ENCODE data around the gene ZNF764.

The ZNF764 gene

DNA sequence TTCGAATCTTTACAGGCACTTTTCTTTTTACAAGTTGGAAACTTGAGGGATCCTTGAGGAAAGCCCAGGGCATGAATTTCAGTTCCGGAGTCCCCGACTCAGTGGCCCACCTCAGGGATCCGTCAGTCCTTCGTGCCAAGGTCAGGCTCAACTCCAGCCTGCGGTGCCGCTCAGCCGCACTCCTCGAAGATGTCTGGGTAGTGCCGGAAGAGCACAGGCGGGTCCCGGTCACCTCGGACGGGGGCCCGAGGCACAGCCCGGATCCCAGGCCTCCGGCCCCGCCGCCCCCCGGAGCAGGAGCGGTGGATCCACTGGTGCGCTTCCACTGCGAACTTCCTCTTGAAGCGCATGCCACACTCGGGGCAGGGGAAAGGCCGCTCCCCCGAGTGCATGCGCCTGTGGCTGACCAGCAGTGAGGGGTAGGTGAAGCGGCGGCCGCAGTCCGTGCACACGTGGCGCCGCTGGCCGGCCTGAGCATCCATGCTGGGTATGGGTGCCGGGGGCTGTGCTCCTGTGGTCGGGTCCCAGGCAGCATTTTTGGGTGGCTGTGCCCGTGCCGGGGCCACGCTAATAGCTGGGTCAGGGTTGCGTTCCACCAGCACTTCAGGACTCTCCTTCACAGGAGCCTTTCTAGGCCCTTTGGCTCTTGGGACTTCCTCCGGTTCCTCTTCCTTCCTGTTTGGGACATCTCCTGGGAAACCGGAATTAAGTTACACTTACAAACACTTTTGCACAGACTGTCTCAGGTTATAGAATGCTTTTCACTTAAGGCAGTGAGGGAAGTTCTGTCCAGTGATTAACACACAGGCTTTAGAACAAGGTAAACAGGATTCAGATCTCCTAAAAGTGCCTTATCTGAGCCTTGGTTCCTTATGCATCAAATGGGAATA, 11.8 kb upstream of the ZNF764 start:
- Histone ChIP-seq H3K27me3 (ENCODE audit: low read depth, low read length) (no peaks in the 10 kb centered on the region), H3K36me3 (ENCODE audit: control insufficient read depth in 1 of 2, insufficient read depth in 2 of 2, low read length in 2 of 2) (no peaks in the 10 kb centered on the region), H3K9me3 (ENCODE audit: control insufficient read depth in 1 of 2, low read length in 2 of 2) (no peaks in the 10 kb centered on the region), H3K4me3 (ENCODE audit: low read depth in 1 of 2, low read length in 2 of 2) (peak overlapping the region in 1 of 2 donors; percentile 28), H3K4me1 (ENCODE audit: control insufficient read depth in 1 of 2, insufficient read depth in 2 of 2, low read length in 2 of 2) (peaks cover 3 to 23% of the 10 kb centered on the region in 2 donors), H3K27ac (ENCODE audit: low read length) (no peak overlapping the region)

DNA sequence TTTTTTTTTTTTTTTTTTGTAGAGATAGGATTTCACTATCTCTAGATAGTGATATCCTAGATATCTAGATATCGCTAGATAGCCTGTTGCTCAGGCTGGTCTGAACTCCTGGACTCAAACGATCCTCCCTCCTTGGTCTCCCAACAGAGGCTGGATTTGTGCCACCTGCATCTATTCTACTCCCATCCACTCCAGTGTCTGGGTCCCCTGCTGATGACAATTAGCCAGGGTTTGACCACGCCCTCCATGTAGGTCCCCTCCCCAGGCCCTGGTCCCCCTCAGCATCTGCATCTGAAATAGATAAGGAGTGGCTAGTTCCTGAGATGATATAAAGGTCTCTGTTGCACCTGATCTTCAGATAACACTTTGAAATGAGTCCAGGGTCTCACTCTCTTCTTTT, 11.1 kb upstream of the ZNF764 start:
- peaks cover 3 to 23% of the 10 kb centered on the region in 2 donors for H3K4me1 ChIP-seq (ENCODE audit: control insufficient read depth in 1 of 2, insufficient read depth in 2 of 2, low read length in 2 of 2)
- H3K27me3 ChIP-seq (ENCODE audit: low read depth, low read length): no peaks in the 10 kb centered on the region
- H3K4me3 ChIP-seq (ENCODE audit: low read depth in 1 of 2, low read length in 2 of 2): no peak overlapping the region
- H3K9me3 ChIP-seq (ENCODE audit: control insufficient read depth in 1 of 2, low read length in 2 of 2): no peaks in the 10 kb centered on the region
- H3K27ac ChIP-seq (ENCODE audit: low read length): no peak overlapping the region
- no peaks in the 10 kb centered on the region for H3K36me3 ChIP-seq (ENCODE audit: control insufficient read depth in 1 of 2, insufficient read depth in 2 of 2, low read length in 2 of 2)

DNA sequence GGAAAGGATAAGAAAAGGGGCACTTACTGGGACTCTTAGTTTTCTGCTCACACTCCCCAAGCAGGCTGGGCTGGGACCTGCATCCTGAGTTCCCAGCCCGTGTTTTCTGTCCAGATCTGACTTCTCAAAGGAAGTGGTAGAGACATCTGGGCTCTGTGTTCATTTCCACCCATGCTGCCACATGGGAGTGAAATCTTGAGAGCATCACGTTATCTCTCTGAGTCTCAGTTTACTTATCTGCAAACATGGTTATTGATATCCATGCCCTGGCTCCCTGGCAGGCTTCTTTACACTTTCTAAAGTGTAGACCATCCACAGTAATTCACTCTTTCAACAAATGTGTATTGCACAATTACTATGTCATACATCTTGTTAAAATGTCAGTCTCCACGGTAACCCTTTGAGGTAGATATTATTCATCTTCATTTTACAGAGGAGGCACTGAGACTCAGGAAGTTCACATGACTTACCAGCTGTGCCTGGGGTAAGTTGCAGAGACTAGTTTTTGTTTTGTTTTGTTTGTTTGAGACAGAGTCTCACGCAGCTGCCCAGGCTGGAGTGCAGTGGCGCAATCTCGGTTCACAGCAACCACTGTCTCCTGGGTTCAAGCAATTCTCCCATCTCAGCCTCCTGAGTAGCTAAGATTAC, 9.9 kb upstream of the ZNF764 start:
- H3K4me1 ChIP-seq (ENCODE audit: control insufficient read depth in 1 of 2, insufficient read depth in 2 of 2, low read length in 2 of 2): peaks cover 3 to 23% of the 10 kb centered on the region in 2 donors
- no peaks in the 10 kb centered on the region for H3K27me3 ChIP-seq (ENCODE audit: low read depth, low read length)
- H3K27ac ChIP-seq (ENCODE audit: low read length): no peak overlapping the region
- no peaks in the 10 kb centered on the region for H3K36me3 ChIP-seq (ENCODE audit: control insufficient read depth in 1 of 2, insufficient read depth in 2 of 2, low read length in 2 of 2)
- H3K9me3 ChIP-seq (ENCODE audit: control insufficient read depth in 1 of 2, low read length in 2 of 2): no peaks in the 10 kb centered on the region
- no peak overlapping the region for H3K4me3 ChIP-seq (ENCODE audit: low read depth in 1 of 2, low read length in 2 of 2)

DNA sequence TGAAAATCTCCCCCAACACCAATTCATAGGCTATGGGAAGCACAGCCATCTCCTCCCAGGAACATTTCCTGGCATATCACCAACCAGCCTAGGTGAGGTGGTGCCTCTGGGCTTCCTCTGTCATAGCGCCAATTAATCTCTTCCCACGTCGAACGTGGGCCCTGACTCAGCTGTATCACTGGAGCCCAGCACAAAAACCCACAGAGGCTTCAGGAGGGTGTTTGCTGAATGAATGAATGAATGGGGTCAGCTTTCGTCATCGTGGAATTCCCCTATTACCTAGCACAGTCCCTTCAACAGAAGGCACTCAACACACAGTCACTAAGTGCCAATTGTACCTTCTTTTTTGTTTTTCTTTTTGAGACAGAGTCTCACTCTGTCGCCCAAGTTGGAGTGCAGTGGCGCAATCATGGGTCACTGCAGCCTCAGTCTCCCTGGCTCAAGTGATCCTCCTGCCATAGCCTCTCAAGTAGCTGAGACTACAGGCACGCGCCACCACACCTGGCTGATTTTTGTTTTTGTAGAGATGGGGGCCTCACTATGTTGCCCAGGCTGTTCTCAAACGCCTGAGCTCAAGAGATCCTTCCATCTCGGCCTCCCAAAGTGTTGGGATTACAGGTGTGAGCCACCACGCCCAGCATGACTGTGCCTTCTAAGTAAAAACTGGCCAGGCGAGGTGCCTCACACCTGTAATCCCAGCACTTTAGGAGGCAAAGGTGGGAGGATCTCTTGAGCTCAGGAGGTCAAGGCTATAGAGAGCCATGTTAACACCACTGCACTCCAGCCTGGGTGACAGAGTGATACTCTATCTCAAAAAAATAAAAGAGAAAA, 9.2 kb upstream of the ZNF764 start:
- no peaks in the 10 kb centered on the region for H3K27me3 ChIP-seq (ENCODE audit: low read depth, low read length)
- no peak overlapping the region for H3K27ac ChIP-seq (ENCODE audit: low read length)

DNA sequence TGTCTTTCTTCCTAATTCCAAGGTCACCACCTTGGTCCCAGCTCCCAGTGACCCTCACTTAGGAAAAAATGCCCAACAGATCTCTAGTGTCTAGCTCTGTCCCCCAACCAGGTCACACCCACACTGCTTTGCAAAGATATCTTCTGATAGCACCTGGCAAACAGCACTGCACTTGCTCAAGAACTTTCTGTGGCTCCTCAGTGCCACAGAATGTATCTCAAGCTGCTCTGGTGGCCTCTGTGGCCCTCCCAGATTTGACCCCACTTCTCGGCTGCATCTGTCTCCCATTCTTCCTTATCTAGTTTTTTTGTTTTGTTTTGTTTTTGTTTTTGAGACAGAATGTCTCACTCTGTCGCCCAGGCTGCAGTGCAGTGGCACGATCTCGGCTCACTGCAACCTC, 8.4 kb upstream of the ZNF764 start:
- no peaks in the 10 kb centered on the region for H3K36me3 ChIP-seq (ENCODE audit: control insufficient read depth in 1 of 2, insufficient read depth in 2 of 2, low read length in 2 of 2)
- peaks cover 0 to 15% of the 10 kb centered on the region in 2 donors for H3K4me1 ChIP-seq (ENCODE audit: control insufficient read depth in 1 of 2, insufficient read depth in 2 of 2, low read length in 2 of 2)
- H3K27ac ChIP-seq (ENCODE audit: low read length): no peak overlapping the region
- H3K4me3 ChIP-seq (ENCODE audit: low read depth in 1 of 2, low read length in 2 of 2): no peak overlapping the region
- H3K9me3 ChIP-seq (ENCODE audit: control insufficient read depth in 1 of 2, low read length in 2 of 2): no peaks in the 10 kb centered on the region
- H3K27me3 ChIP-seq (ENCODE audit: low read depth, low read length): no peaks in the 10 kb centered on the region

More for the DNA sequence above, 9.2 kb upstream of the ZNF764 start:
- Histone ChIP-seq H3K9me3 (ENCODE audit: control insufficient read depth in 1 of 2, low read length in 2 of 2) (no peaks in the 10 kb centered on the region), H3K4me3 (ENCODE audit: low read depth in 1 of 2, low read length in 2 of 2) (no peak overlapping the region), H3K36me3 (ENCODE audit: control insufficient read depth in 1 of 2, insufficient read depth in 2 of 2, low read length in 2 of 2) (no peaks in the 10 kb centered on the region), H3K4me1 (ENCODE audit: control insufficient read depth in 1 of 2, insufficient read depth in 2 of 2, low read length in 2 of 2) (peaks cover 3 to 19% of the 10 kb centered on the region in 2 donors)

DNA sequence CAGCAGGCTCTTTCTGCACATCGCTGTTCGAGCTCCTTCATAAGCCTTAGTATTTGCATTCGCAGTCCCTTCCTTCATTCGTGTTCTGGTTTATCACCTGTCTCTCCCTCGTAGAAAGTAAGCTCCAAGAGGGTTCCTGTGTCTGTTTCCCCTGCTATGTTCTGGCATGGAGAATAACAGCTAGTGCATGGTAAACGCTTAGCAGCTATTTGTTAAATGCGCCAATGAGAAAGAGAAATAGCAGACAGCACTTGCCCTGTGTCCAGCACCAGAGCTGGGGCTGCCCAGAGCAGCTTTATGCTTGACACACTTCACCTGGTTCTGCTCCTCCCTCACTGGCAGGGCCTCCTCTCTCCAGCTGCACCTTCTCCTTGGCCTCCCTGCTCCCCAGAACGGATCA, 7.8 kb upstream of the ZNF764 start:
- Histone ChIP-seq H3K4me1 (ENCODE audit: control insufficient read depth in 1 of 2, insufficient read depth in 2 of 2, low read length in 2 of 2) (peaks cover 0 to 16% of the 10 kb centered on the region in 2 donors), H3K27ac (ENCODE audit: low read length) (no peak overlapping the region), H3K36me3 (ENCODE audit: control insufficient read depth in 1 of 2, insufficient read depth in 2 of 2, low read length in 2 of 2) (no peaks in the 10 kb centered on the region), H3K4me3 (ENCODE audit: low read depth in 1 of 2, low read length in 2 of 2) (no peak overlapping the region), H3K9me3 (ENCODE audit: control insufficient read depth in 1 of 2, low read length in 2 of 2) (no peaks in the 10 kb centered on the region), H3K27me3 (ENCODE audit: low read depth, low read length) (no peaks in the 10 kb centered on the region)

DNA sequence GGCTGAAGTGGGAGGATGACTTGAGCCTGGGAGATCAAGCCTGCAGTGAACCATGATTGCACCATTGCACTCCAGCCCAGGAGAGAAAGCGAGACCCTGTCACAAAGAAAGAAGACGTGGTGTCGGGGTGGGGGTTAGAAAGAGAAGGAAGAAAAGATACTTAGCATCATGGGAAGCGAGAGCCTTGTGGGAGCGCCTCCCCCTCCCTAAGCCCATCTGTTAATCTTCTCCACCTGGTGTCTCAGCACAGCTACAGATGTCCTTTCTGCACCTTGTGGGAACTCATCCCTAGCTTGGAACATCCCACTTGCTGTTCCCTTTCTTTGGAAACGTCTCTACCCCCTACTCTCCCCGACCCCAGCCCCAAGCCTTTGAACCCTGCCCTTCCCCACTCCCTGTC, 7.4 kb upstream of the ZNF764 start:
- no peak overlapping the region for H3K4me3 ChIP-seq (ENCODE audit: low read depth in 1 of 2, low read length in 2 of 2)
- H3K4me1 ChIP-seq (ENCODE audit: control insufficient read depth in 1 of 2, insufficient read depth in 2 of 2, low read length in 2 of 2): peaks cover 0 to 14% of the 10 kb centered on the region in 2 donors
- H3K27ac ChIP-seq (ENCODE audit: low read length): no peak overlapping the region
- no peaks in the 10 kb centered on the region for H3K36me3 ChIP-seq (ENCODE audit: control insufficient read depth in 1 of 2, insufficient read depth in 2 of 2, low read length in 2 of 2)
- no peaks in the 10 kb centered on the region for H3K9me3 ChIP-seq (ENCODE audit: control insufficient read depth in 1 of 2, low read length in 2 of 2)
- H3K27me3 ChIP-seq (ENCODE audit: low read depth, low read length): no peaks in the 10 kb centered on the region

DNA sequence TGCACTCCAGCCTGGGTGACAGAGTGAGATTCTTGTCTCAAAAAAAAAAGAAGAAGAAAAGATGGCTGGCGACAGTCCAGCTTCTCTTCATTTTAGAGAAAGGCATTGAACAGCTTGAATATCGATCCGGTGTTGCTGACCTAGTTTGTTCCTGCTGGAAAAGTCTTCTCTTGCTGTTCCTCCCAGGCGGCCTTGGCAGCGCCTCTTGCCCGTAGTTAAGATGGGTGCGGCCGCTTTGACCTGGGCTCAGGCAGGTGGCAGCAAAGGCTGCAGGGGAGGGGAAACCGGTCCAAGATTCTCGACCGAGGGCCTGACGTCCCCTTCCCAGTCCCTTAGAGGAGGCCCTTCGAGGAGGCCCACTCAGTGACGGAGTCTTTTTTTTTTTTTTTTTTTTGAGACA, 3.8 kb upstream of the ZNF764 start:
- Histone ChIP-seq H3K4me1 (ENCODE audit: control insufficient read depth in 1 of 2, insufficient read depth in 2 of 2, low read length in 2 of 2) (peaks cover 0 to 10% of the 10 kb centered on the region in 2 donors), H3K9me3 (ENCODE audit: control insufficient read depth in 1 of 2, low read length in 2 of 2) (no peaks in the 10 kb centered on the region), H3K27me3 (ENCODE audit: low read depth, low read length) (no peaks in the 10 kb centered on the region), H3K36me3 (ENCODE audit: control insufficient read depth in 1 of 2, insufficient read depth in 2 of 2, low read length in 2 of 2) (no peaks in the 10 kb centered on the region), H3K27ac (ENCODE audit: low read length) (no peak overlapping the region), H3K4me3 (ENCODE audit: low read depth in 1 of 2, low read length in 2 of 2) (peak overlapping the region in 1 of 2 donors; percentile 65)

DNA sequence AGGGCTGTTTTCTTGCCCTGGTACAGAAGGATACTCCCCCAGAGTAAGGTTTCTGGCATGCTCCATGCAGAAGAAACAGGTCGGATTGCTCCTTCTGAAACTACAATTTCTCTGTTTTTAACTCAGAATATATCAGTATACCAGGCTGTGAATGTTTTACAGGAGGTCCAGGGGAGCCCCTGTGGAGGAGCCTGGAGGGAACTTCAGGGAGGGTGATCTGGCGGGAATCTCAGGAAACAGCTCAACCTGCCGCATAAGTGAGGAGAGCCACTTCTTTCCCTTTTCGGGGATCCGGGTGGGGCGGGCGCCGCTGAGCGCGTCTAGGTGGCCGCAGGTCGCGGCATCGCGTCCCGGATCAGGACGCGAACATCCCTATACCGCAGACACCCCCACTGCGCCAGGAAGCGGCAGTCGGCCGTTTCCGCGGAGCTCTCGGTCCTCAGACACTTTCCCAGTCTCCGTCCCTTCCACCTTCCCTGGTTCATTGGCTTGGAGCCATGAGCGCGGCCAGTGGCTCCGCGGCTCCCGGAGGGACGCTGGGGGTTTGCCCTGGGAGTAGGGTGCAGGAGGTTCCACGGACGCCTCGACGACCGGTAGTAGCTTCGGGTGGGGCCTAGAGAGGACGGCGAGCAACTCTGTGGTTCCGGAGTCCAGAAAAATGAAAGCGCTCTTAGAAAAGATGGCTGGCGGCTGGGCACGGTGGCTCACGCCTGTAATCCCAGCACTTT, 3.1 kb upstream of the ZNF764 start:
- H3K4me1 ChIP-seq (ENCODE audit: control insufficient read depth in 1 of 2, insufficient read depth in 2 of 2, low read length in 2 of 2): peaks cover 0 to 13% of the 10 kb centered on the region in 2 donors
- peak overlapping the region; percentile 55 to 65 for H3K4me3 ChIP-seq (ENCODE audit: low read depth in 1 of 2, low read length in 2 of 2)
- H3K27me3 ChIP-seq (ENCODE audit: low read depth, low read length): no peaks in the 10 kb centered on the region
- no peaks in the 10 kb centered on the region for H3K9me3 ChIP-seq (ENCODE audit: control insufficient read depth in 1 of 2, low read length in 2 of 2)
- H3K27ac ChIP-seq (ENCODE audit: low read length): peak overlapping the region; percentile 23
- H3K36me3 ChIP-seq (ENCODE audit: control insufficient read depth in 1 of 2, insufficient read depth in 2 of 2, low read length in 2 of 2): no peaks in the 10 kb centered on the region

DNA sequence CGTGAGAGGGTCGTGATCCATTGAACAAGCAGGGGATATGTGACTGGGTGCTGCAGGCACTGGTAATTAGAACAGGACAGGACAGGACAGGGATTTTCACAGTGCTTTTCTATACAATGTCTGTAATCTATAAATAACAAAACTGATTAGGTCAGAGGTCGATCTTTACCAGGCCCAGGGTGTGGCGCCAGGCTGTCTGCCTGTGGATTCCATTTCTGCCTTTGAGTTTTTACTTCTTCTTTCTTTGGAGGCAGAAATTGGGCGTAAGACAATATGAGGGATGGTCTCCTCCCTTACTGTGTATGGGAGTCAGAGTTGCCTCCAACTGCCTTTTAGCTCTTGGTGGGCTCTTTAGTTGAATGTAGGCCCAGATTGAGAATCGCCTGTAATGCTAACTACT, 1.5 kb upstream of the ZNF764 start:
- no peak overlapping the region for H3K4me3 ChIP-seq (ENCODE audit: low read depth in 1 of 2, low read length in 2 of 2)
- peaks cover 0 to 17% of the 10 kb centered on the region in 2 donors for H3K4me1 ChIP-seq (ENCODE audit: control insufficient read depth in 1 of 2, insufficient read depth in 2 of 2, low read length in 2 of 2)
- H3K9me3 ChIP-seq (ENCODE audit: control insufficient read depth in 1 of 2, low read length in 2 of 2): no peaks in the 10 kb centered on the region
- H3K27ac ChIP-seq (ENCODE audit: low read length): no peak overlapping the region
- H3K27me3 ChIP-seq (ENCODE audit: low read depth, low read length): no peaks in the 10 kb centered on the region
- peaks cover 3 to 10% of the 10 kb centered on the region in 2 donors for H3K36me3 ChIP-seq (ENCODE audit: control insufficient read depth in 1 of 2, insufficient read depth in 2 of 2, low read length in 2 of 2)

All from muscle layer of duodenum (tissue), 2 donors.